Effector memory CD4-positive, alpha-beta T cell (primary cell): ENCODE measurements around the gene SYCP2L.

ENCODE experiments used
- DNase-seq, 3 donors: peaks; one replicate each; pipeline ENCODE4 v3.0.0-alpha.2; 2020
- H3K27ac ChIP-seq: 2 replicates; pipeline ENCODE4 v1.7.0; 2013; ENCODE audit warnings: mild to moderate bottlenecking, low read length, moderate library complexity; ENCODE audit not compliant: insufficient read depth, poor library complexity, severe bottlenecking
- H3K27me3 ChIP-seq: replicated peaks from 2 replicates; pipeline ENCODE4 v1.7.0; 2013; ENCODE audit warnings: mild to moderate bottlenecking, low read length; ENCODE audit not compliant: insufficient read depth, control insufficient read depth, poor library complexity, severe bottlenecking
- H3K36me3 ChIP-seq: 2 replicates; pipeline ENCODE4 v1.7.0; 2013; ENCODE audit warnings: mild to moderate bottlenecking, low read length, moderate library complexity; ENCODE audit not compliant: control insufficient read depth, insufficient read depth
- H3K4me1 ChIP-seq: 2 replicates; pipeline ENCODE4 v1.7.0; 2013; ENCODE audit warnings: low read length, mild to moderate bottlenecking; ENCODE audit not compliant: control insufficient read depth, insufficient read depth, poor library complexity, severe bottlenecking
- H3K4me3 ChIP-seq: 2 replicates; pipeline ENCODE4 v1.7.0; 2013; ENCODE audit warnings: low read length, low read depth, mild to moderate bottlenecking; ENCODE audit not compliant: insufficient read depth, poor library complexity, severe bottlenecking
- H3K9me3 ChIP-seq: 2 replicates; pipeline ENCODE4 v1.7.0; 2013; ENCODE audit warnings: mild to moderate bottlenecking, low read length, moderate library complexity; ENCODE audit not compliant: control insufficient read depth

Gene SYCP2L

DNA sequence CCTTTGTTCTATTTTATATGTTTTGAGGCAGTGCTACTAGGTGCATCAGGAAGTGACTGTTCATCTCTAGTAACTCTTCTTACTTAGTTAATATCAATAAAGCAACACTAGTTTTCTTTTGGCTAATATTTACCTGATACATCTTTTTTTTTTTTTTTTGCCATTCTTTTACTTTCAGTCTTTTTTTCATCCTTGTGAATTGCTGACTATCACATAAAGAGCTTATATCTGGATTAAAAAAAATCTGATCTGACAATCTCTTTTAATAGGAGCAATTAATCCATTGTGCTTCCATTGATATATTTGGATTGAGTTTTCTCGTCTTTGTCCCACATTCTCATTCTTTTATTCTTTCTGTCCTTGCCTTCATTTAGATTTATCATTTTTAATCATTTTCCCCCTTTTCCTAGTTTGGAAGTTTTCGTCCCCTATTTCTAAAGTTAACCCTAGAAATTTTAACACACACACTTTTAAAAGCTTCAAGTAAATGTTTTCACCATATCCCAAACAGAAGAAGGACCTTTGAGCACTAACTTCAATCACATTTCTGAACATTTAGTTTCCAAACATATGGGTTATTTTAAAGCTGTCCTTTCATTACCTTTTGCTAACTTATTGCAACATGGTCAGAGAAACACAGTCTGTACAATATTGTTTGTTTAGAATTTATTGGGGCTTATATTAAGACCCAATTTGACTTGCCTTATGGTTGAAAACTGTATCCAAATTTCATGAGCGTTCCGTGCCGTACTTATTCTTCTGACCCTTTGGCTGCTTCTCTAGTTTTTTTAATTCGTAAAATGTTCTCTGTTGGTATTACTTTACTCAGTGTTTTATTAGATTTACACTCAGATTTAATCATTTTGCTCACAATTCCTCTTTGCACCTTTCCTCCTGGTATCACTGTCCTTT, 63.0 kb downstream of the SYCP2L start:
- Histone ChIP-seq H3K27me3 (no peaks in the 10 kb centered on the region), H3K9me3 (no peaks in the 10 kb centered on the region), H3K27ac (no peak overlapping the region), H3K4me1 (no peaks in the 10 kb centered on the region), H3K4me3 (no peak overlapping the region), H3K36me3 (no peaks in the 10 kb centered on the region)
- DNase-seq = no peak

DNA sequence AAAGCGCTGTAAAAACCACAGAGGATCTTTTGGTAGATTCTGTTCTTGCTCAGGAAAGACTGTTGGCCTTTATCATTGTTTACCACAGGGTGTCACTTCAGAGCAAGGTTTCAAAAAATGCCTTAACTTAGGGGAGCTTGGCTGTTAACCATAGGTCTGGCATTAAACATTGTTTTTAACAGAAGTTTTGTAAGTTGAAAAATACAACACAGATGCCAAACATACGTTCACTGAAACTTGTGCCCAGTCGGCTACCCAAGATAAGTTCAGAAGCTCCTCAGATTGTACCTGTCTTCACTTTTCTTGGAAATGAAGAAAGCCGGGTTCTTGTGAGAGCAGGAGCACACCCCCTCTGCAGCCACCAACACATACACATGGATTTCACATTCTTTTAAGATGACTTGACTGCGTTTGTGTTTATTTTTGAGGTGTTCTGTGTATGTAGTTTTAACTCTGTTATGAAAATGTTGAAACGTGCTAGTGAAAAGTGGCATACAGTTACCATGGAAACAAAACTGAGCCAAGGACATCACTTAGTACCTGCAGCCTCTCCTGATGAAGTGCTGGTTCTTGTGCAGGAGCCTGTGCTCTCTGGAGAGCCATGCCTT, 64.9 kb downstream of the SYCP2L start:
- H3K27ac ChIP-seq = no peak overlapping the region
- no peaks in the 10 kb centered on the region for H3K4me1 ChIP-seq
- no peaks in the 10 kb centered on the region for H3K9me3 ChIP-seq
- no peaks in the 10 kb centered on the region for H3K27me3 ChIP-seq
- H3K36me3 ChIP-seq = no peaks in the 10 kb centered on the region
- H3K4me3 ChIP-seq = no peak overlapping the region
- no peak for DNase-seq

- no peaks in the 10 kb centered on the region for H3K9me3 ChIP-seq
- H3K4me3 ChIP-seq = no peak overlapping the region
- no peak overlapping the region for H3K27ac ChIP-seq
- peak in 2 of 3 donors; percentile 13 to 29 for DNase-seq
- H3K4me1 ChIP-seq = no peaks in the 10 kb centered on the region
- no peaks in the 10 kb centered on the region for H3K27me3 ChIP-seq
- no peaks in the 10 kb centered on the region for H3K36me3 ChIP-seq
Measured at GRCh38 chr6:10954590-10955010, 67.7 kb downstream of the SYCP2L start.

DNA sequence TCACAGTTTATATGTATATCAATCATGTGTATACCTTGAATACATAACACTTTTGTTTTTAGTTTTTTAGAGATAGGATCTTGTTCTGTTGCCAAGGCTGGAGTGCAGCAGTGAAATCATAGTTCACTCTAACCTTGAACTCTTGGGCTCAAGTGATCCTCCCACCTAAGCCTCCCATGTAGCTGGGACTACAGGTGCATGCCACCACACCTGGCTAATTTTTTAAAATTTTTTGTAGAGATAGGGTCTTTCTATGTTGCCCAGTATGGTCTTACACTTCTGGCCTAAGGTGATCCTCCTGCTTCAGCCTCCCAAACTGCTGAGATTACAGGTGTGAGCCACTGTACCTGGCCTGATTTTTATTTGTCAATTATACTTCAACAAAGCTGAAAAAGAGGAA, 69.9 kb downstream of the SYCP2L start:
- DNase-seq = no peak
- no peaks in the 10 kb centered on the region for H3K9me3 ChIP-seq
- H3K27ac ChIP-seq = no peak overlapping the region
- no peaks in the 10 kb centered on the region for H3K36me3 ChIP-seq
- H3K4me1 ChIP-seq = no peaks in the 10 kb centered on the region
- no peaks in the 10 kb centered on the region for H3K27me3 ChIP-seq
- no peak overlapping the region for H3K4me3 ChIP-seq

GRCh38 chr6:10957414-10957886, 70.6 kb downstream of the SYCP2L start:
- Histone ChIP-seq H3K4me1 (no peaks in the 10 kb centered on the region), H3K27ac (no peak overlapping the region), H3K4me3 (no peak overlapping the region), H3K27me3 (no peaks in the 10 kb centered on the region), H3K9me3 (no peaks in the 10 kb centered on the region), H3K36me3 (no peaks in the 10 kb centered on the region)
- no peak for DNase-seq

DNA sequence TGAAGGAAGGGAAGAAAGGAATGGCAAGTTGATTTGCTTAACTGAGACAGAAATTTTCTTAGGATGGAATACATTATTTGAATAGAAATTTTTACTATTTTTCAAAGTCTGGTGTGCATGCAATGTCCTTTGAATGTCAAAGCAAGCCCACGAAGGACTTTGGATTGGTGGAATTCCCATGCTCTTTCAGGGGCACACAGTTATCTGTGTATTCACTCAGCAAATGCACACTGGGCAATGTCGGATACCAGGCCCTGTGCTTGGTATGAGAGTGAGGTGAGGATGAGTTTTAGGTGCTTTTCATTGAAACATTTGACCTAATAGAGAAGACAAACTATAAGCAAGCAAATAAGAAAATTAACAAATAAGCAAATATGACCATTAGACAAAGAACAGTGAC, 73.3 kb downstream of the SYCP2L start:
- Histone ChIP-seq H3K36me3 (no peaks in the 10 kb centered on the region), H3K4me3 (no peak overlapping the region), H3K9me3 (no peaks in the 10 kb centered on the region), H3K27me3 (no peaks in the 10 kb centered on the region), H3K4me1 (no peaks in the 10 kb centered on the region), H3K27ac (no peak overlapping the region)
- no peak for DNase-seq

GRCh38 chr6:10961837-10962236, 75.0 kb downstream of the SYCP2L start:
- Histone ChIP-seq H3K4me1 (no peaks in the 10 kb centered on the region), H3K27ac (no peak overlapping the region), H3K4me3 (no peak overlapping the region), H3K27me3 (no peaks in the 10 kb centered on the region), H3K36me3 (no peaks in the 10 kb centered on the region), H3K9me3 (no peaks in the 10 kb centered on the region)
- no peak for DNase-seq

- no peak for DNase-seq
- Histone ChIP-seq H3K9me3 (no peaks in the 10 kb centered on the region), H3K36me3 (no peaks in the 10 kb centered on the region), H3K27me3 (no peaks in the 10 kb centered on the region), H3K4me1 (no peaks in the 10 kb centered on the region), H3K4me3 (no peak overlapping the region), H3K27ac (no peak overlapping the region)
Measured at GRCh38 chr6:10962673-10963072, 75.8 kb downstream of the SYCP2L start.

GRCh38 chr6:10963113-10963512, 76.3 kb downstream of the SYCP2L start:
- no peak for DNase-seq
- H3K36me3 ChIP-seq = no peaks in the 10 kb centered on the region
- no peaks in the 10 kb centered on the region for H3K27me3 ChIP-seq
- no peak overlapping the region for H3K4me3 ChIP-seq
- H3K27ac ChIP-seq = no peak overlapping the region
- H3K4me1 ChIP-seq = no peaks in the 10 kb centered on the region
- H3K9me3 ChIP-seq = no peaks in the 10 kb centered on the region

DNA sequence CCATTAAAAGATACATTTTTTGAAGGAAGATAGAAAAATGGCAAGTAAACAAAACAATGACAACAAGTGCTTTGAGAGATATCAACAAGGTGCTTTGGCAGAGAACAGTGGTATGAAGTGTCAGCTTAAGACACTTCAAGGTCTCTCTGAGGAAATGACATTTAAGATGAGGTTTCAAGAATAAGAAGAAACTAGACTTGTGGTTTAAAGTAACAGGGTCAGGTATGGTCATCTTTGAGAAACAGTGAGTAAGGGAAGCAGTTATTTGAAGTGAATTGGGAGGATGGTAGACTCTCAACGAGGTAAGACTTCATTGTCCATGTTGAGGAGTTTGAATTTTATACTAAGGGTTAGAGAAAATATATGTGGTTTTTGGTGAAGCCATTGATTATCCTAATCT, 77.8 kb downstream of the SYCP2L start:
- Histone ChIP-seq H3K4me3 (no peak overlapping the region), H3K4me1 (no peaks in the 10 kb centered on the region), H3K9me3 (no peaks in the 10 kb centered on the region), H3K27me3 (no peaks in the 10 kb centered on the region), H3K27ac (no peak overlapping the region), H3K36me3 (no peaks in the 10 kb centered on the region)
- DNase-seq = no peak
